Ascending aorta (tissue), 2 donors: ENCODE data around the gene CYGB. TPM values are rescaled to one million over a fixed set of nuclear protein-coding genes. Genes with fewer than 3 reads are reported as not detected.
A peak's percentile ranks its signal among the peaks of the same experiment; 100 is the strongest.
"Not testable (repeated sequence)": the region's sequence is repeated elsewhere in the genome, so short reads cannot be mapped to it uniquely, and the experiment has no call there.

Experiments
- DNase-seq, 2 donors: peaks; one replicate each; pipeline ENCODE4 v3.0.0-alpha.2; 2019; ENCODE audit warnings: low spot score in 2 of 2
- H3K27ac ChIP-seq, 2 donors: fragments of 200-600 bp; sonication (generic); one replicate each; pipeline ENCODE4 v1.5.1; 2016 to 2017; ENCODE audit warnings: mild to moderate bottlenecking in 1 of 2
- H3K27me3 ChIP-seq: fragments of 200-600 bp; sonication (generic); one replicate; pipeline ENCODE4 v1.5.1; 2017
- H3K36me3 ChIP-seq, 2 donors: fragments of 200-600 bp; sonication (generic); one replicate each; pipeline ENCODE4 v1.5.1; 2016
- H3K4me1 ChIP-seq, 2 donors: fragments of 200-600 bp; sonication (generic); one replicate each; pipeline ENCODE4 v1.5.1; 2016 to 2017; ENCODE audit warnings: mild to moderate bottlenecking in 1 of 2
- H3K4me3 ChIP-seq, 2 donors: fragments of 200-600 bp; sonication (generic); one replicate each; pipeline ENCODE4 v1.5.1; 2016 to 2017; ENCODE audit warnings: mild to moderate bottlenecking in 1 of 2
- H3K9me3 ChIP-seq, 2 donors: fragments of 200-600 bp; sonication (generic); one replicate each; pipeline ENCODE4 v1.5.1; 2016
- intact Hi-C: fragments of 100-400 bp; cut with DNase I; formaldehyde crosslinking; loops from one replicate; pipeline ENCODE4 v1.15.1; 2023
- total RNA-seq: library from RNA; depleted of rRNA; stranded (reverse); fragments of >200 nt; gene quantifications from one replicate; pipeline ENCODE4 v1.1.0, GENCODE V29; 2016
- TF ChIP-seq, protein P1 (sequence below), 3 experiments: fragments of 200-600 bp in 2 of 3; fragments of 450-650 bp in 1 of 3; sonication (generic) in 2 of 3; IDR thresholded peaks; one replicate each; pipeline ENCODE4 v1.5.1; 2016 to 2019; ENCODE audit warnings: antibody characterized with exemption in 3 of 3, mild to moderate bottlenecking in 1 of 3, moderate library complexity in 1 of 3

CYGB gene
- total RNA-seq, 1 donor from 2014 or later, result 60.7 TPM

DNA sequence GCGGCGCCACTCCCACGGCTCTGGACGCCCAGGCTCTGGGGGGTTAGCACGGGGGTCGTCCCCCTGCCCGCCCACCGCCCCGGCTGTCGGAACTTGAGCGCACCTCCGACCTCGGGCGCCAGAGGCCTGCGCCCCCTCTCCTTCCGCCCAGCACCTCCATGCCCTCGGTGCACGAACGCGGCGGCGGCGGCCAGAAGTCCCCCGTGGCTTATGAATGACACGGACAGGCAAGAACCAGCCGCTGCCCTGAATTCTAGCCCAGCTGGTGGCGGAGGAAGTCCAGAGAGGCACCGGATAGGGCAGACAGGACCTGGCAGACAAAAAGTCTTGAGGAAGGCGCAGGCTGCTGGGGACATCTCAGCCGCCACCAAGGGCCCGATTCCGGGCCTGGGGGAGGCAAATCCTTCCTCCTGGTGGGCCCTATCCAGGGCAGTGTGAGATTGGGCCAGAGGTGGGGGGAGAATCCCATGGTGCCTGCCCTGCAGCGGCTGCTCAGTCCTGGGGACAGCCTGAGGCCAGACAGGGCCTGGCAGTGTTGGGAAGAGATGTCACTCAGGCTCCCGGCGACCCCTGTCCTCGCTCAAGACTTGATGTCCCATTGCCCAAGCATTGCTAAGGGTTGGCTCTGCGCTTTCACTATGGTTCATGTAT is 897 bp upstream of the CYGB start:
- peaks cover 14% of the 10 kb centered on the region in 2 donors for H3K4me1 ChIP-seq
- TF ChIP-seq, protein P1, sequence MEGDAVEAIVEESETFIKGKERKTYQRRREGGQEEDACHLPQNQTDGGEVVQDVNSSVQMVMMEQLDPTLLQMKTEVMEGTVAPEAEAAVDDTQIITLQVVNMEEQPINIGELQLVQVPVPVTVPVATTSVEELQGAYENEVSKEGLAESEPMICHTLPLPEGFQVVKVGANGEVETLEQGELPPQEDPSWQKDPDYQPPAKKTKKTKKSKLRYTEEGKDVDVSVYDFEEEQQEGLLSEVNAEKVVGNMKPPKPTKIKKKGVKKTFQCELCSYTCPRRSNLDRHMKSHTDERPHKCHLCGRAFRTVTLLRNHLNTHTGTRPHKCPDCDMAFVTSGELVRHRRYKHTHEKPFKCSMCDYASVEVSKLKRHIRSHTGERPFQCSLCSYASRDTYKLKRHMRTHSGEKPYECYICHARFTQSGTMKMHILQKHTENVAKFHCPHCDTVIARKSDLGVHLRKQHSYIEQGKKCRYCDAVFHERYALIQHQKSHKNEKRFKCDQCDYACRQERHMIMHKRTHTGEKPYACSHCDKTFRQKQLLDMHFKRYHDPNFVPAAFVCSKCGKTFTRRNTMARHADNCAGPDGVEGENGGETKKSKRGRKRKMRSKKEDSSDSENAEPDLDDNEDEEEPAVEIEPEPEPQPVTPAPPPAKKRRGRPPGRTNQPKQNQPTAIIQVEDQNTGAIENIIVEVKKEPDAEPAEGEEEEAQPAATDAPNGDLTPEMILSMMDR (IDR thresholded peaks at IDR 0.05), result no peak
- no peaks in the 10 kb centered on the region for H3K9me3 ChIP-seq
- intact Hi-C loops, result no loop called here
- peak overlapping the region; percentile 44 to 62 for H3K4me3 ChIP-seq
- no peaks in the 10 kb centered on the region for H3K36me3 ChIP-seq
- H3K27ac ChIP-seq, result peak overlapping the region in 1 of 2 donors; percentile 32
- DNase-seq, result no peak
- peaks cover 8% of the 10 kb centered on the region for H3K27me3 ChIP-seq

DNA sequence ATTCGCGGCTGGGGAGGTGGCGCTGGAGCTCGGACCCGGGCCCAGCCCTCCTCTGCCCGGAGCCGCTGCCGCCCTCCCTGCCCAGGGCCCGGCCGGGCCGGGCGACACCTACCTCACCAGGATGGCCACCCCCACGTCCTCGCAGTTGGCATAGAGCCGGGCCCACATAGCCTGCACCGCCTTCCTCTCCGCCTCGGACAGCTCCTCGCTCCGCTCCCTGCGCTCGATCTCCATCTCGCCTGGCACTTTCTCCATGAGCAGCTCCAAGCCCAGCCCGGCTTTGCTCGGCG is 276 bp downstream of the CYGB start:
- H3K4me1 ChIP-seq, result peaks cover 14% of the 10 kb centered on the region in 2 donors
- H3K27me3 ChIP-seq, result peaks cover 8% of the 10 kb centered on the region
- no peak for DNase-seq
- H3K4me3 ChIP-seq, result peak overlapping the region in 1 of 2 donors; percentile 62
- H3K9me3 ChIP-seq, result no peaks in the 10 kb centered on the region
- TF ChIP-seq, protein P1 (IDR thresholded peaks at IDR 0.05), result no peak
- peak overlapping the region in 1 of 2 donors; percentile 9 for H3K27ac ChIP-seq
- intact Hi-C loops, result no loop called here
- H3K36me3 ChIP-seq, result no peaks in the 10 kb centered on the region

DNA sequence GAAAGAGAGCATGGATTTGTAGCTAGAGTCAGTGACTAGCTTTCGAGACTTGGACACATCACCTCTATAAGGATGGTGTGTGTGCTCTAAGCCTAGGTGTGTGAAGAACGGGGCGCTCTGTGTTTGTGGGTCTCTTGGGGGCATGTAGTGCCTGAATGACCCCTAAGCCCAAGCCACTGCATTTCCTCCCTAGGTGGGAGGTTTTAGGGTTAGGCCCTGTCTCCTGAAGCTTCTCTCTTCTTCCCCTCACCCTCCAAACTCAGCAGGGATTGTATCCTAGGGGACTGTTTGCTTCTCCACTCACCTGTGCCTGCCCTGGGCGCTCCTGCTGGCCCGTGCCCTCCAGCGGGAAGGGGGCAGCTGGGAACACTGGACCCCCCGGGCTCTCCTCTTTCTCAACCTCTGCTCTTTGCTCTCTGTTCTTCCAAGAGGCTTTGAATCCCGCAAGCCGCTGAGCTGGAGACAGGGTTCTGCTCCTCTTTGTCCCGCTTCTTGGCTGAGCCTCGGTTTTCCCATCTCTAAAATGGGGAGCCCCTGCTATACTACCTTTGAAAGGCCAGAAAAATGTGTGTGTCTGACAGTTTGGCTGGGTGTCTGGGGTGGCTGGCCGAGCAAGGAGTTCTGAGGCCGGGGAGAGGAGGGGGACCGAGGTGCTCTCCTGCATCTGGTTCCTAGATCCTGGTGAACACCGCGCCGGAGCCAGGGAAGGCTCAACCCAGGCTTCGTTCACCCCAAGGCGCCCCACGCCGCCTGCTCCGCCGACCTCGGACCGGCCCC is 810 bp downstream of the CYGB start:
- Histone ChIP-seq H3K4me3 (peak overlapping the region in 1 of 2 donors; percentile 62), H3K36me3 (no peaks in the 10 kb centered on the region), H3K27me3 (peaks cover 8% of the 10 kb centered on the region), H3K4me1 (peaks cover 14% of the 10 kb centered on the region in 2 donors), H3K9me3 (no peaks in the 10 kb centered on the region), H3K27ac (peak overlapping the region in 1 of 2 donors; percentile 9)
- intact Hi-C loops, result no loop called here
- DNase-seq, result no peak
- TF ChIP-seq, protein P1 (IDR thresholded peaks at IDR 0.05), result no peak

DNA sequence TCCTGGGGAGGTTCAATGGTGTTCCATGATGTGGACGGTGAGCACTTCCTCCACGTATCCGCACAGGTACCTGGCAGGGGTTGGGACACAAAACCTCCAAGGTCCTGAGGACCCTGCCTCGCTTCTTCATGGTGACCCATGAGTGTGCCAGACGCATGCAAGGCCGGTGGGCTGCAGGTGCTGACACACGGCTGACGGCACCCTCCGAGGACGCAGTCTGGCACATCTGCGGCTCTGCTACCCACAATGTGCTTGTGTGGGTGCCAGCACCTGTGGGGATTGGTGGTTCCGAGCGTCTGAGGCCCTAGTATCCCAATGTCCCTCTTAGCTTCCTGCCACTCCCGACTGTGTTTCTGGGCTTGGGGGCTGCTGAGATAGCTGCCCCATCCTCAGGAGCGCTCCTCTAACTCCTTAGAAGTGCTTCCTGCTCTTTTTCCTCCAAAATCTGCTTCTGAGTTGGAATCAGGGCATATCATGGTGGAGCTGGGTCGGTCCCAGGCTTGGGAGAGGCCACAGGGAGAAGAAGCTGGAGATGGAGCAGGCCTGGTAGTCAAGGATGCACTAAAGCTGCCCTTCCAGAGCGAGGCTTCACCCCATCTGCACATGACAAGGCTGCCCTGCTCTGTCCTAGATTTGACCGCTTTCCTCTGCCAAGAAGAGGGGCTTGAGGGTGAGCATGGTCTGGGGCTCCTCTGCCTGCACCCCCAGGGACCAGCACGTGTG is 1.6 kb downstream of the CYGB start:
- no peaks in the 10 kb centered on the region for H3K9me3 ChIP-seq
- TF ChIP-seq, protein P1 (IDR thresholded peaks at IDR 0.05), result no peak
- no peak overlapping the region for H3K27ac ChIP-seq
- DNase-seq, result no peak
- intact Hi-C loops, result no loop called here
- H3K36me3 ChIP-seq, result no peaks in the 10 kb centered on the region
- peaks cover 14 to 15% of the 10 kb centered on the region in 2 donors for H3K4me1 ChIP-seq
- peaks cover 8% of the 10 kb centered on the region for H3K27me3 ChIP-seq
- H3K4me3 ChIP-seq, result no peak overlapping the region

DNA sequence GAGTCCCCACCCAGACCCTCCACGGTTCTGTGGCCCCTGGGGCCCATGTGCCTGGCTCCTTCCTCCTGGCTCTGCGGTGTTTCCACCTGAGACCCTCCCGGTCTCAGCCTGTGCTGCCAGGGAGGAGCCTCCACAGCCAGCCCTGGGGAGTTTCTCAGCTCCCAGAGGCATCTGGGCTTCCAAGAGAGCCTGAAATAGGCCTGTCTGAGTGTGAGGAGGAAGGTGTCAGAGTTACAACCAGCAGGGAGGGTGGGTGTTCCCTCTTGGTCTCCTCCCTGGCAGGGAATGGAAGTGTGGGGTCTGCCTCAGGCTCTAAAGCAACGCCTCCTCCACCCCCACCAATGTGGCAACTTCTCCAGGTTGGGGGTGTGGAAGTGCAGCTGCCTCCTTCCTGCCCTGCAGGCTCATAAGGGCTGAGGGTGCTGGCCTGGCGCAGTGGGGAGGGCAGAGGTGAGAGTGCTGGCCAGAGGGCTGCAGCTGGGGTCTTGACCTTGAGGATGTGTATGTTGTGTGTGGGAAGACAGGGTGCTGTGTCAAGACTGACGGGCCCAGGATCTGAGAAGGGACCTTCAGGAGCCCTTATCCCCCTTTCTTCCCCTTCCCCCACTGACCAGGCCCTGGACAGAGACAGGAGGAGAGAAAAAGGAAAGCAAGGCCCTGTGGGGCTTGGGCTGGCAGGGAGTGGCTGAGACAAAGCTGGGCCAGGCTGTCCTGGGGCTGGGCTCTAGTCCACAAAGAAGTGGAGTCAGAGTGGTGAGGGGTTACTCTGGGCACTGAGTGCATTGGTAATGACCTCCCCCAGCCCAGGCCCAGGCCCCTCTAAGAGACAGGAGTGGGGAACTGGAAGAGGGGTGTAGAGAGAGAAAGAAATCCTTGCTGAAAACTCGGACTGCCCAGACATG is 2.4 kb downstream of the CYGB start:
- Histone ChIP-seq H3K9me3 (no peaks in the 10 kb centered on the region), H3K4me3 (no peak overlapping the region), H3K27ac (no peak overlapping the region), H3K36me3 (no peaks in the 10 kb centered on the region), H3K4me1 (peaks cover 16 to 19% of the 10 kb centered on the region in 2 donors), H3K27me3 (peaks cover 8% of the 10 kb centered on the region)
- TF ChIP-seq, protein P1 (IDR thresholded peaks at IDR 0.05), result no peak
- intact Hi-C loops, result no loop called here
- no peak for DNase-seq

DNA sequence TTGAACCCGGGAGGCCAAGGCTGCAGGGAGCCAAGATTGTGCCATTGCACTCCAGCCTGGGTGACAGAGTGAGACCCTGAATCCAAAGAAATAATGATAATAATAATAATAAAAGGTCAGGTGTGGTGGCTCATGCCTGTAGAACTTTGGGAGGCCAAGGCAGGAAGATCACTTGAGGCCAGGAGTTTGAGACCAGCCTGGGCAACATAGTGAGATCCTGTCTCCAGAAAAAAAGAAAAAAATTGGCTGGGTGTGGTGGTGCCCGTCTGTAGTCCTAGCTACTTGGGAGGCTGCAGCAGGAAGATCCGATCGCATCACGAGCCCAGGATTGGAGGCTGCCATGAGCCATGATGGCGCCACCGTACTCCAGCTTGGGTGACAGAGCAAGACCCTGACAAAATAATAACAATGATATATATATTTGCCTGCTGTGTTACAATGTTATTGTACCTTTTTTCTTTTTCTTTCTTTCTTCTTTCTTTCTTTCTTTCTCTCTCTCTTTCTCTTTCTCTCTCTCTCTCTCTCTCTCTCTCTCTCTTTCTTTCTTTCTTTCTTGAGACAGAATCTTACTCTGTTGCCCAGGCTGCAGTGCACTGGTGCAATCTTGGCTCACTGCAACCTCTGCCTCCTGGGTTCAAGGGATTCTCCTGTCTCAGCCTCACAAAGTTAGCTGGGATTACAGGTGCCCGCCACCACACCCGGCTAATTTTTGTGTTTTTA is 3.7 kb downstream of the CYGB start:
- peaks cover 26 to 32% of the 10 kb centered on the region in 2 donors for H3K4me1 ChIP-seq
- intact Hi-C loops, H3K9me3 ChIP-seq, H3K27ac ChIP-seq, DNase-seq, H3K27me3 ChIP-seq, H3K4me3 ChIP-seq, H3K36me3 ChIP-seq: not testable (repeated sequence)
